Neural cell (in vitro differentiated cells): ENCODE measurements around the gene LSM14A.
"Not testable (repeated sequence)": the region's sequence is repeated elsewhere in the genome, so short reads cannot be mapped to it uniquely, and the experiment has no call there.

Experiments
- CTCF ChIP-seq: fragments of 450-650 bp; IDR thresholded peaks from 2 replicates; pipeline ENCODE4 v1.5.1; 2014; ENCODE audit warnings: antibody characterized with exemption, mild to moderate bottlenecking, moderate library complexity; ENCODE audit not compliant: poor library complexity, severe bottlenecking
- RAD21 ChIP-seq: fragments of 450-650 bp; conservative IDR thresholded peaks from 2 replicates; pipeline ENCODE4 v1.6.1; 2014; ENCODE audit warnings: antibody characterized with exemption, mild to moderate bottlenecking, moderate library complexity

DNA sequence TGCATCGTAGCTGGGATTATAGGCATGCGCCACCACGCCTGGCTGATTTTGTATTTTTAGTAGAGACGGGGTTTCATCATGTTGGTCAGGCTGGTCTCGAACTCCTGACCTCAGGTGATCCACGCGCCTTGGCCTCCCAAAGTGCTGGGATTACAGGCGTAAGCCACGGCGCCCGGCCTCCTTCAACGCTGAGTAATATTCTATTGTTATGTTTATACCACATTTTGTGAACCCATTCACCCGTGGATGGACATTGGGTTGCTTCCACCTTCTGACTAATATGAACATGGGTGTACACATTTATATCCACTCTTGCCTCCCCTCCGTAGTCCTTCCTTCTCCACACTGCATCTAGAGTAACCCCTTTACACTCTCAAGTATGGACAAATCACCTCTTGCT, 80.9 kb downstream of the LSM14A start:
- TF ChIP-seq RAD21, CTCF: not testable (repeated sequence)
